HepG2 (cell line): ENCODE results near the gene JAK1. TPM values are rescaled to one million over a fixed set of nuclear protein-coding genes. Genes with fewer than 3 reads are reported as not detected.
"Not testable (repeated sequence)": the region's sequence is repeated elsewhere in the genome, so short reads cannot be mapped to it uniquely, and the experiment has no call there.

Experiments used
- ATAC-seq: fragments of 200-7000 bp; cut with Tn5 transposase; 3 replicates; pipeline ENCODE4 v1.9.1; 2020; ENCODE audit warnings: mild to moderate bottlenecking, moderate library complexity
- BruUV-seq: library from RNA; stranded (reverse); fragments of 400-500 nt; replicated peaks from 2 replicates; lab custom pipeline; 2021; lab: Mats Ljungman, UMichigan
- CTCF ChIA-PET: fragments of 300-600 bp; formaldehyde crosslinking; extraction: SDS; loops from one replicate; lab custom pipeline; 2021; ENCODE audit warnings: low total read pairs, inconsistent platforms, low intra/inter-chr PET ratio; lab: Yijun Ruan, JAX
- POLR2A ChIA-PET: fragments of 350-600 bp; sonication (Branson Sonifier 250); formaldehyde crosslinking; loops from one replicate; lab custom pipeline; 2020; ENCODE audit warnings: antibody characterized with exemption, inconsistent platforms; lab: Yijun Ruan, JAX
- DNase-seq: peaks from one replicate; pipeline ENCODE4 v3.0.0-alpha.2; 2015; ENCODE audit warnings: low spot score
- FAIRE-seq: peaks from 3 replicates; lab custom pipeline; 2011; peaks lifted over from hg19 to GRCh38; lab: Jason Lieb, UNC
- H2AFZ ChIP-seq: one replicate; pipeline ENCODE4 v1.6.1; 2011; ENCODE audit warnings: low read length, inconsistent platforms
- H3K27ac ChIP-seq: fragments of 300-600 bp; 3 replicates; pipeline ENCODE4 v1.8.0; 2011; ENCODE audit warnings: mixed run types, mild to moderate bottlenecking, mixed read lengths, low read length, inconsistent platforms; ENCODE audit not compliant: insufficient read depth; ENCODE audit errors: extremely low read length
- H3K27me3 ChIP-seq, 2 experiments: fragments of 200-600 bp in 1 of 2; 2 replicates in 1 of 2; 3 replicates in 1 of 2; pipeline versions ENCODE4 v1.6.0 to v1.8.0; 2011; ENCODE audit warnings: low read length in 2 of 2, mild to moderate bottlenecking in 2 of 2, moderate library complexity in 2 of 2, inconsistent platforms in 1 of 2; ENCODE audit not compliant: insufficient read depth in 2 of 2, control insufficient read depth in 1 of 2
- H3K36me3 ChIP-seq, 2 experiments: fragments of 200-600 bp in 1 of 2; replicated peaks in 1 of 2; 2 replicates in 1 of 2; 3 replicates in 1 of 2; pipeline versions ENCODE4 v1.5.1 to v1.8.0; 2011; ENCODE audit warnings: low read length in 2 of 2, inconsistent platforms in 1 of 2; ENCODE audit not compliant: insufficient read depth in 2 of 2, control insufficient read depth in 1 of 2
- H3K4me1 ChIP-seq: 2 replicates; pipeline ENCODE4 v1.5.1; 2012; ENCODE audit warnings: low read length, inconsistent platforms; ENCODE audit not compliant: insufficient read depth
- H3K4me2 ChIP-seq: 2 replicates; pipeline ENCODE4 v1.6.0; 2011; ENCODE audit warnings: low read depth, low read length, inconsistent platforms
- H3K4me3 ChIP-seq, 3 experiments: fragments of 200-600 bp in 1 of 3; sonication (generic), shearing (Covaris generic) in 1 of 3; replicated peaks in 1 of 3; 2 replicates each; pipeline ENCODE4 v1.5.1; 2011 to 2016; ENCODE audit warnings: low read length in 3 of 3, inconsistent platforms in 2 of 3, low read depth in 2 of 3, mild to moderate bottlenecking in 2 of 3, control low read depth in 1 of 3, mixed read lengths in 1 of 3; ENCODE audit not compliant: insufficient read depth in 1 of 3
- H3K79me2 ChIP-seq: one replicate; pipeline ENCODE4 v1.6.1; 2011; ENCODE audit warnings: low read length, inconsistent platforms; ENCODE audit not compliant: insufficient read depth
- H3K9ac ChIP-seq: 2 replicates; pipeline ENCODE4 v1.6.0; 2011; ENCODE audit warnings: mild to moderate bottlenecking, low read depth, low read length, inconsistent platforms; ENCODE audit not compliant: insufficient read depth
- H3K9me3 ChIP-seq: 2 replicates; pipeline ENCODE4 v1.5.1; 2012; ENCODE audit warnings: mild to moderate bottlenecking, low read length
- H4K20me1 ChIP-seq: 2 replicates; pipeline ENCODE4 v1.6.0; 2011; ENCODE audit warnings: inconsistent platforms, mild to moderate bottlenecking, low read length, moderate library complexity; ENCODE audit not compliant: insufficient read depth
- AHDC1 ChIP-seq: sonication (generic); formaldehyde crosslinking; IDR thresholded peaks from 2 replicates; pipeline ENCODE4 v1.5.1; 2020; ENCODE audit warnings: mild to moderate bottlenecking, missing genetic modification reagents, borderline replicate concordance
- CENPT ChIP-seq: sonication (generic); formaldehyde crosslinking; IDR thresholded peaks from 2 replicates; pipeline ENCODE4 v1.8.0; 2022; ENCODE audit warnings: low read depth, mild to moderate bottlenecking, moderate library complexity, missing genetic modification reagents
- E2F5 ChIP-seq: sonication (generic); formaldehyde crosslinking; conservative IDR thresholded peaks from 2 replicates; pipeline ENCODE4 v1.4.0; 2020; ENCODE audit warnings: missing genetic modification reagents
- ZNF788 ChIP-seq: sonication (generic); formaldehyde crosslinking; IDR thresholded peaks from 2 replicates; pipeline ENCODE4 v1.5.0; 2020; ENCODE audit warnings: mild to moderate bottlenecking, missing genetic modification reagents, borderline replicate concordance
- ZSCAN12 ChIP-seq: sonication (generic); formaldehyde crosslinking; IDR thresholded peaks from 2 replicates; pipeline ENCODE4 v1.9.0; 2021; ENCODE audit warnings: mild to moderate bottlenecking, missing genetic modification reagents
- WGBS: methylation state at CpG from one replicate; pipeline ENCODE4 v1.1.6; 2017; ENCODE audit warnings: low lambda C conversion rate; 5-methylcytosine and 5-hydroxymethylcytosine counted together
- in situ Hi-C: cut with HindIII; loops from 2 replicates; pipeline ENCODE4 v1.10.0; 2017; ENCODE audit warnings: low pct_unique_long_range_greater_than_20kb; ENCODE audit not compliant: extremely low pct_ligation_motif_present
- intact Hi-C: fragments of 100-400 bp; cut with micrococcal nuclease; formaldehyde crosslinking; loops from one replicate; pipeline ENCODE4 v1.10.0; 2022; ENCODE audit not compliant: unreplicated experiment
- polyA plus RNA-seq, 8 experiments: library from polyadenylated mRNA; depleted of rRNA in 3 of 8; stranded (reverse) in 7 of 8; unstranded in 1 of 8; fragments of >200 nt; fragmentation: Illumina TruSeq in 4 of 8; extraction: Trizol in 4 of 8; gene quantifications; 2 replicates each; pipeline versions ENCODE4 v1.2.1 to v1.2.3, GENCODE V29; 2011 to 2016; ENCODE audit warnings: low read depth in 4 of 8, missing spikeins in 1 of 8, mixed read lengths in 1 of 8; ENCODE audit not compliant: insufficient read depth in 1 of 8
- total RNA-seq, 5 experiments: library from RNA; depleted of rRNA; stranded (reverse); fragments of >200 nt; fragmentation: Illumina TruSeq; extraction: Trizol; gene quantifications; 2 replicates each; pipeline ENCODE4 v1.2.3, GENCODE V29; 2016; ENCODE audit warnings: low read depth in 1 of 5

Gene JAK1
- total and polyA plus RNA-seq, 2 of the 13 experiments (the other 11 are each of a cell fraction or from before 2014, with no cell fraction given) = 23.9 to 42.4 TPM

- no peak for TF ChIP-seq AHDC1 (CRISPR knock-in tag)
- no peak for TF ChIP-seq E2F5 (CRISPR knock-in tag)
- no peak for TF ChIP-seq ZNF788 (CRISPR knock-in tag)
- TF ChIP-seq CENPT (CRISPR knock-in tag) = no peak
- TF ChIP-seq ZSCAN12 (CRISPR knock-in tag) = no peak
These were observed 143.7 kb downstream of the JAK1 start (continued) for GRCh38 chr1:64822621-64823020.

- H3K9me3 ChIP-seq, BruUV-seq, H3K4me3 ChIP-seq, H3K79me2 ChIP-seq, H3K9ac ChIP-seq, CTCF ChIA-PET, intact Hi-C loops, H3K36me3 ChIP-seq, ATAC-seq, DNase-seq, FAIRE-seq, H4K20me1 ChIP-seq, POLR2A ChIA-PET, H2AFZ ChIP-seq, H3K27ac ChIP-seq, H3K4me2 ChIP-seq, H3K4me1 ChIP-seq, H3K27me3 ChIP-seq: not testable (repeated sequence)
- 99% methylated on average over 3 of the region's 3 CpGs for WGBS
- in situ Hi-C loops = loop anchor here (5.0 kb wide), 1 partner anchor 553 kb away; no protein-coding TSS in a partner anchor
These were observed 145.8 kb downstream of the JAK1 start for GRCh38 chr1:64820572-64820971.

GRCh38 chr1:64817364-64817763 lies 149.0 kb downstream of the JAK1 start:
- H3K36me3 ChIP-seq, FAIRE-seq, POLR2A ChIA-PET, H3K27ac ChIP-seq, H3K79me2 ChIP-seq, DNase-seq, H2AFZ ChIP-seq, intact Hi-C loops, H3K4me2 ChIP-seq, H3K9me3 ChIP-seq, ATAC-seq, H3K9ac ChIP-seq, H3K4me3 ChIP-seq, H4K20me1 ChIP-seq, BruUV-seq, CTCF ChIA-PET, H3K27me3 ChIP-seq, H3K4me1 ChIP-seq: not testable (repeated sequence)
- in situ Hi-C loops = loop anchor here (10.0 kb wide), 1 partner anchor 73 kb away; the partner anchor contains the start of gene RAVER2
- WGBS = 89% methylated on average over 5 of the region's 5 CpGs
